IPS DF 4.7 (cell line): ENCODE results near the gene RUBCN.
"Not testable (repeated sequence)": the region's sequence is repeated elsewhere in the genome, so short reads cannot be mapped to it uniquely, and the experiment has no call there.

Source experiments
- DNase-seq: peaks from one replicate; pipeline ENCODE4 v3.0.0-alpha.2; 2013; ENCODE audit warnings: low spot score; ENCODE audit errors: extremely low read depth

The RUBCN gene

DNA sequence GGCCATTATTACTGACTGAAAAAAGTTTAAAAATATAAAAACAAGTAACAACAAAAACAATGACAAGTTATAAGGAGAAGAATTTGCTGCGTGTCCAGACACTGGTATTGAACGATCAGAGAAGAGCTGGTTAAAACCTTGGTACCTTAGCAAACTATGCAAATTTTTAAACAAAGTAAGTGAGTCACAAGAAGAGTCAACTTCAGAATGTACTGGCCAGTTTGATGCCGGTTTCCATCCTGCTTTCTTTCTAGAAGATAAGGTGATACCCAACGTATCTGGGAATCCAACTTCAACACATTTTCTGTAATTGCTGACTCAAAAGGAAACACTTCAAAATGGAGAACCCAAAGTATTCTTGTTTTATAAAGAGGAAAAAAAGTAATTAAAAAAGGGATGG lies 49.8 kb downstream of the RUBCN start:
- no peak for DNase-seq

DNA sequence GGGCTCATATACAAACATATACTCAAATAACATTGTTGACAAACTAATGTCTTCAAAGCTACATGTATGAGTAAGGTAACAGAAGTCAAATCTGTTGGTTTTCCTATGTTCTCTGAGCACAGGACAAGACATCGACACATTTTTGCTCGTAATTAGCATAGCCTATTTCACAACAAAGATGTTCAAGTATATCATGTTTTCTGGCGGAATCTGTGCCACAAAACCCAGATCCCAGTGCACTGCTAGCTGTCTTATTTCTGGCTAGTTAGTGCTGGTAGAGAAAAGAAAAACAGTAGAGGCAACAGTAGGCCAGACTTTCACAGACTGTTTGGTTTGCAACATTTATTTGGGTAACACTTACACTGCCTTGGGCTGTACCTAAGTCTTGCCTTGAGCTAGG lies 51.2 kb downstream of the RUBCN start:
- no peak for DNase-seq

DNA sequence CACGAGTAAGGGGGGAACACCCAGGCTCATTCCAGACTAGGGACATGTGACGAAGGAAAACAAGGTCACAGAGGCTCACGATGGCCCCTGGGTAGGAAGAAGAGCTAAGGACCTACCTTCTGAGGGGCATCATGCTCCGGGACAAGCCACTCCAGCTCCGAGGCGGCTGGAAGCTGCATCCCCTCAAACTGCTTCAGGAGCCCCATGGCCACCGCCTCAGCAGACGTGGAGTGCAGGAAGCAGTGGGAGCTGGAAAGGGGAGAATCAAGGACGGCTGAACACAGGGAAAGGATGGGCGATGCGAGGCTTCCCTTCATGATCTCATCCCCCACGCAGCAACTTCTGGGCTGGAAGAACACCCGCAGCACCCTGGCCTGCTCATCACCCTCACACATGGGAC lies 53.5 kb downstream of the RUBCN start:
- DNase-seq: no peak

DNA sequence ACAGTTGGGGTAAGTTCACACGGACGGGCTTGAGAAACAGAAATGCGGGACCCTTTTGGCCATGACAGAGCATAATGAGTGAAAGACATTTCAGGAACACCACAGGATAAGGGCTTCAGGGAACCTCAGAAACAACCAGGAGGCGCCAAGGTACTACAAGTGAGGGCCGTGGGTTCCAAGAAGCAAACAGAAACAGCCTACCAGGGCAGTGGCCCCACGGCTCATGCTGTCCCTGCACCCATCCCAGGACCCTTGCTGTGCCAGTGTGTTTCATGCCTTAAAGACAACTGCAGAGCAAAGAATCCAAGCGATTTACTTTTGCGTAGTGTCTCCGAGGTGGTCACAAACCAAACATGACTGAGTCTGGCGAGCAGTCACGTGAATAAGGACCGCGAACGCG lies 54.0 kb downstream of the RUBCN start:
- DNase-seq: no peak

DNA sequence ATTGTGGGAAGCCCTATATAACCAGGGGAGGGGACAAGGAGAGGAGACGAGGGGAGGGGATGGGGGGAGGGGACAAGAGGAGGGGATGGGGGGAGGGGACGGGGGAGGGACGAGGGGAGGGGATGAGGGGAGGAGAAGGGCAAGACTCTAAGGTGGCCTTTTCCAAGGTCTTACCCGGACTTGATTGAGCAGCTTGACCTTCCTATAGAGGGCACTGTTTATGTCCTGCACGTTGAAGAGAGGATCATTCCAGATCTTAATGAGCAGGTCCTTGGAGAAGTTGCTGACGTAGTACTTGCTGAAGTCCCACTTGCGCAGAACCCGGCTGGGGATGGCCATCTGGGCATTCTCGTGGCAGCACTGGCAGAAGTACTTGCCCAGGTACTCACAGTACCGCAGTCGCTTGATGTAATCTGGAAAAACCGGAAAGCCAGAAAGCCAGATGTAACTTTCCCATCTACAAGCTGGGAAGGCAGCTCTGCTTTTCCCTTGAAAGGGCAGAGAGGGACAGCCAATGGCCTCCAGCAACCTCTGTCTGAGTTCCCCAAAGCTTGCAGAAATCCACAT lies 55.7 kb downstream of the RUBCN start:
- no peak for DNase-seq

DNA sequence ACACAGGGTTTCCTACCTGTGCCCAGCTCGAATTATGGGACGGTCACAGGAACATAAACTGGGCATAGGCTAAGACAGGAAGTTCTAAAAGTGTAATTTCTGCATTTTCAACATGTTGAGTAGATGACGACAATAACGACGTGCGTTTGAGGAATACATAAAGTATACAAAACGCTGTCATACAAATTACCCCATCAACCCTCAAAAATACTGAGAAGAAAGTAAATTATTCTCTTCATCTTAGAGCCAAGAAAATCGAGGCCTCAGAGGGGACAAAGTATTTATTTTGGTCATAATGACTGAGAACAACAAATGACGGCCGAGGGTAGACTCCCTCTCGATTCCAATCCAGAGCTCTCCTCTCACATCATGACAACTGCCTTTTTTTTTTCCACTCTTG lies 60.8 kb downstream of the RUBCN start:
- DNase-seq: no peak

DNA sequence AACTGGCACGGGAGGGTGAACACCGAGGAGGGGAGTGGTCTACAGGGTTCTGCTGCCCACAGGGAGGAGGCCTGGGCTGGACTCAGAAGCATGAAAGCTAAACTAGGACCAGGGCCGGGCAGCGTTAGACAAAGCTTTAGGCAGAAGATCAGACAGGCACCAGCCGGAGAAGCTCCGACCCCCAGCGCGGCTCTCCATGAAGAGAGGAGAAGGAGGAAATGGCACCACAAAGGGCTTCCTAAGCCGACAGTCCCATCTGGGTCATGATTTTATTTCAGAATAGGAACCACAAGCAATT lies 61.2 kb downstream of the RUBCN start:
- DNase-seq: no peak

DNA sequence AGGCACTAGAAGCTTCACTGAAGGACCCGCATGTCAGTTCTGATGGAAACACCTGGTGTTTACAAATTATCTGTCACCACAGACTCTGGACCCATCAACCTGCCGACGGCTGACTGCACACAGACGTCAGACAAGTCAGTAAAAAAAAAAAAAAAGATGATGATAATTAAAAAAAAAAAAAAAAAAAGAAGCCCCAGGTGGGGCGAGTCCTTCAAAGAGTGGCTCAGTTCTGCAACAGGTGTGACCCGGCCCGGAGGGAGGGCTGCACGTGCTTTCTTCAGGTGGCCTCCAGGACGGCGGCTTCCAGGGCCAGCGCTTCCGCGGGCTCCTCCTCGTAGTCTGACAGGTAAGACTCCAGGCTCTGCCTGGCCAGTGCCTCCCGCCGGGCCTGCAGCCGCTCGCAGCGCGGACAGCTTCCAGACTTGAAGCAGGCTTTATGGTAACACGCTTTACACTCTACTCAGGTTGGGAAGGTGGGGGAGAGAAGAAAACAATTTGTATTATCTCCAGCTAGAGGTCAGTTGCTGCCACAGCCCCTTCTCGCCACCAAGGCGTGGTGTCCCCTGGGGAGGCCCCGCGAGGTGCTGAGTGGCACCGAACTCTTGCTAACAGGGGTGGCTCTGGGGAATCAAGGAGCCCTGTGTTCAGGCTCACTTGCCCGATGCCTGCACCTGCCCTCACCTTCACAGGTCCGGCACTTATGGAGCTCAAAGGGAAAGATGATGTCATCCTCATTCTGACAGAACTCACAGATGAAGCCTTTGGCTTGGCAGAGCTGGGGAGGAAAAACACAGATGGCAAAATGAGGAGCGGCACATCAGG lies 61.8 kb downstream of the RUBCN start:
- no peak for DNase-seq

DNA sequence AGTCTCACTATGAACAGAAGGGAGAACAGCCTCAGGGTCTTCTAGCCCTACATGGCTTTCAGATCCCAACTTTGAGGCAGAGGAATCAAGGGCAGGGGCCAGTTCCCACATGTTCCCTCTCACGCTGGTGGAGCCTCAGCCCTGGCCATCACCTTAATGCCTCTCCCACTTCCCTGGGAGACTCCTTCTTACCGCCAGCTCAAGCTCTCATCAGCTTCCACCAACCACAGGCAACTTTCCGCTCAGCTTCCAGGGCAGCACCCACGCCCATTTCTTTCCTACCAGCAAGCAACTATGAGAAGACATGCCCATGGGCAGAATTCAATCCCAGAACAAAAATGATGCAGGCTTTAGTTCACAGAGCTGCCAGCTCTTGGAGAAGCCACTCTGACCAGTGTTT lies 63.5 kb downstream of the RUBCN start:
- DNase-seq: no peak

DNA sequence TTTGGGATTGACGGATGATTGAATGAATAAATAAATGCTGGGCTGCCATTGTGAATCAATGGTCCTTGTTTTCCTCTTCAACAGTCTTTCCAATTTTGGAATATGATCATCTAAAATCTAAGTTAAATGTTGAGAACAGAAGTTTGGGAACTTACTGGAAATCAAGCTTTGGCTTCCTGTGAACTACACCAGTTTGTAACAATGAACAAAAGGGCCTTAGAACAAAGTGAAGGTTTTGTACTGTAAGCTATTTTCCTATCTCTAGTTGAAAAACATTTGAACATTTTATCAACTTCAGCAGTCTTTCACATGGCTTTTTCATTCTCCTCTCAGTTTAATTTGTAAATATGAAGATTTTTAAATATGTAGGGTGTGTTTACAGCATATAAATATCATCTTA lies 66.3 kb downstream of the RUBCN start:
- DNase-seq: no peak

DNA sequence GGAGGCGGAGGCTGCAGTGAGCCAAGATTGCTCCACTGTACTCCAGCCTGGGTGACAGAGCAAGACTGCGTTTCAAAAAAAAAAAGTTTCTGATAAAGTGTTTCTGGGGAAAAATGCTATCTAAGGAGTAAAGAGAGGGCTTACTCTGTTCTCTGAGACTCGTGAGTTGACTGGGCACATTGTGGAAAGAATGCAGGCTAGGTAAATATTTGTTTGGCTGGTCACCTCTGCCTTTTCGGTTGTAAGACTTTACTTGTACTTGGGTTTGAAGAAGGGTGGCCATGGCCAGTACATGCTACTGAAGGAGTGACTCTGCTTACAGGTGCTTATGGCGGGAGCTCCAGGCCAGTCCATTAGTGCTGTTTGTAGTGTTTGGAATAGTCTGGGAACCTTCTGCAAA lies 68.7 kb downstream of the RUBCN start:
- DNase-seq: no peak

DNA sequence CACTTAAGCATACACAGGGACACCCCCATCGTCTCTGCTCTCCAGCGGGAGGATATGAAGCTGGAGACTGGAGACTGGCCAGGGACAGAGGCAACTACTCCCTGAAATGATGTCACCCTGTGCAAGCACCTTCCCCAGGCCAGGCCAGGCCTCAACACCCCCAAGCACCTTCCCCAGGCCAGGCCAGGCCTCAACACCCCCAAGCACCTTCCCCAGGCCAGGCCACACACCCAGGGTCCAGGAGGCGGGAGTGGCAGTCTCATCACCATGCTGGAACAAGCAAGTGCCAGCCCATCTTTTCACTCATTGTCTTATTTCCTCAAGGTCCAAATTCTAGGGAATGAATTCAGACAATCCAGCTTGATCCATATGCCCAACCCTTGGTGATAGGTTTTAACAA lies 69.4 kb downstream of the RUBCN start:
- DNase-seq: not testable (repeated sequence)

DNA sequence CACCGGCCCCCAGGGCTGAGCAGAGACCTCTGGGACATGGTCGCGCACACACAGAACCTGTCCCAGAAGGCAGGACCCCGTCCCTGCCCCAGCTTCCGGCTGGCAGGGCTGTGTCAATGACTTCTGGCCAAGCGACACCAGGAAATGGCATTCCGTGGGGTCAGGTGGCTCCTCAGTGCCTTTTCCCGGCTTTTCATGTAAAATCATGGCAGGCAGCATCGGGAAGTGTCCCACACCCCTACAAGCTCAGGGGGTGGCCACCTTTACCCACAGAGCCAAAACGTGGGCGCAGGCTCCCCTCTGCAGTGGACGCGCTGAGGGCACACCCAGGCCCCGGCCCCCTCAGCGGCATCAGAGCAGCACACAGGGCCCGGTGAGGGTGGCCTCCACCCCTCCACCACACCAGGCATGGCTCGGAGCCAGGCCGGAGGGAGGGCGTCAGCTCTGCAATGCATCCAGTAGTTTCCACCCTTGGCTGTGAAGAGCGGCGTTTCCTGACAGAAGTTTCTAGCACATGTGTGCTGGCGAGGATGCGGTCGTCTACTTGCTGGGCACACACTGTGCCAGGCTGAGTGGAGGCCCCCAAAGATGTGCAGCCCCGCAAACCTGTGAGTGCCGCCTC lies 70.4 kb downstream of the RUBCN start:
- not testable (repeated sequence) for DNase-seq

DNA sequence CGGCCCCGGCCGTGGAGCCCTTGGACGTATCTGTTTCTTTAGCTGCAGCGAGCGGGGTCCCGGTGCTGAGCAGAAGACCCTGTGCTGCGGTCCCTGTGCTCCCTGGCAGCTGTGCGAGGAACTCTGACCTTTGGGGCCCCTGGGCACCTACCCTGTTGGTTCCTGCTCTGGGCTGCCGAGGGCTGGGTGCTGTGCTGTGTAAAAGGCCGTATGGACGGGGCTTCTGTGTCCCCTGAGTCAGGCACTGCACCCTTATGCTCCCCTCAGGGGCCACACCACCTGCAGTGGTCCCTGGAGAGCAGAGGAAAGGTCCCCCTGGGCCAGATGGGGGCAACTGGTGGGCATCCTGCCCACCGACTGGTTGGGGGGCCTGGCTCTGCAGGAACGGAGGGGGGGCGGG lies 71.2 kb downstream of the RUBCN start:
- not testable (repeated sequence) for DNase-seq

DNA sequence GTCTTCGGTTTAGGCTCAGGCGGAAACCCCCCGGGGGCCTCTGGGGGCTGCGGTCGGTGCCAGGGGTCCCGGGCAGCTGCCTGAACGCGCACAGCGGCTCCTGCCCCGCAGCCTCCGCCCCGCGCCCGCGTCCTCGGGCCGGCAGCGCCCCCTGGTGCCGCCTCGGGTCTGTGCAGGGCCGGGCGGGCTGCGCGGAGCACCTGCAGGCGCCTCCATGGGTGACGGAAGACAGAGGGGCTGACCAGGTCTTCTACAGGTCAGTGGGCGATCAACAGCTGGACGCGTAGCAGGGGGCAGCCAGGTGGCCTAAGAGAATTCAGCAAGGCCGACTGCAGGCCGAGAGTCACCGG lies 71.6 kb downstream of the RUBCN start:
- not testable (repeated sequence) for DNase-seq

DNA sequence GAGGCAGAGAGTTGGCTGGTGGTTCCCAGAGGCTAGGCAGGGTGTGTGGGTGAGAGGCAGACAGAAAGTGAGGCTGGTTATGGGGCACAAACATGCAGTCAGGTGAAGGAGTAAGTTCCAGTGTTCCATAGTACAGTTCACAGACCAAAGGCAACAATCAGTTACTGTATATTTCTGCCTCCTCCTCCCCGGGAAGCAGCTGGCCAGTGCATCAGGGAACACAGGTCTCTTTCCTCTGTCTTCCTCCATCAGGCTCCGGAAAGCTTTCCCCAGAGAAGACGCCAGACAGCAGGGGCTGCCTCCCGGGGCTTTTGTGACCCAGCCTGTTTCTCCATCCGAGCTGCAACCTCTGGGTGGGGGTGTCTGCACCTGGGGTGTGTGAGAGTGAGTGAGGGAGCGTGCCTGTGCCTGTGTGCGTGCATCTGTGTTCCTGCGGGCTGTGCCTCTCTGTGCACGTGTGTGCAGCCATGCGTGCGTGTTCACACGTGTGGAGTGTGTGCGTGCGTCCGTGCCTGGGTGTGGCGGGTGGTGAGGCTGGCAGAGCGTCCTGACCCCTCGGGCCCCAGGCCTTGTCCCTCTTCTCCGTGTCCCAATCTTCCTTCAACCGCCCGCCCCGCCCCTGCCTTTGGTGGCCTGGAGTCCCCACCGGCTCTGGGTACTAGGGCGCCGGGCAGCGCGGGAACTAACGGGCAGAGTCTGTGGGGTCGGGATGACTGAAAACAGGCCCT lies 72.1 kb downstream of the RUBCN start:
- DNase-seq: not testable (repeated sequence)

DNA sequence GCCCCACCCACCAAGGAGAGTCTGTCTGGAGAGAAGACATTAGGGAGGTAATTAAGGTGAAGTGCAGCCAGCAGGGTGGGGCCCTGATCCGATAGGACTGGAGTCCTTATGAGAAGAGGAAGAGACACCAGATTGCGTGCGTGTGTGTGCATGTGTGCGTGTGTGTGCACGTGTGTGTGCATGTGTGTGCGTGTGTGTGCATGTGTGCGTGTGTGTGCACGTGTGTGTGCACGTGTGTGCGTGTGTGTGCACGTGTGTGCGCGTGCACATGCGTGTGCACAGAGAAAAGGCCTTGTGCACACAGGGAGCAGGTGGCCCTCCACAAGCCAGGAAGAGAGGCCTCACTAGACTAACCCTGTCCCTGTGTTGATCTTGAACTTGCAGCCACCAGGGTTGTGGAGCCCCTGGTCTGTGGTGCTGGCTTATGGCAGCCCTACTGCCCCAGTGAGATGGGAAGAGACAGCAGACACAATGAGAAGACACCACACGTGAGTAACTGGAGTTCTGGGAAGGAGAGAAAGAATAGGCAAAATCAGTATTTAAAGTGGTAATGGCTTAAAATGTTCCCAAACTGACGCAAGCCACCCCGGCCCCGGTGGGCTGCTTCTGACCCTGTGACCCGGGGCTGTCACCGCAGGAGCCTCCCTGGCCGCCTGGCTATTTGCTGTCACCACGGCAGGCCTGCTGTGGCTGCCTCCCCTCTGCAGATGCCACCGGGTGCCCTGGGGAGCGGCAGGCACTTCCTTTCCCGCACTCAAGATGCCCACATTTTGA lies 73.2 kb downstream of the RUBCN start:
- DNase-seq: not testable (repeated sequence)

DNA sequence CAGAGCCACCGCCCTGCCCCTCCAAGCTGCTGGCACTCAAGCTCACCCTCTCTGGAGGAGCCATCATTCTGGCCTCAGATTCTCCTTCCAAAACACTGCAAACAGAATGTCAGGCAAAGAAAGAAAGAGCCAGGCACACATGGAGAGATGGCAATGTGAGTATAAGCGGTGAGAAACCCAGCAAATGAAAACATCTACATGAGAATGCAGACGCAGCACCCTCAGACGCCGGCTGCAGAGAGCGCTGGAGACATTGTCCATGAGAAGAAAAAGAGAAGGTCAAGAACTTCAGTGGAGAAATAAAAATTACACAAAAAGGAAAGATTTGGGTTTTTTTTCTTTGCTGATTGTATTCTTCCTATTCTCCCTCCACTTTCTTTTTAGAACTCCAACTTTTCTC lies 74.4 kb downstream of the RUBCN start:
- not testable (repeated sequence) for DNase-seq

DNA sequence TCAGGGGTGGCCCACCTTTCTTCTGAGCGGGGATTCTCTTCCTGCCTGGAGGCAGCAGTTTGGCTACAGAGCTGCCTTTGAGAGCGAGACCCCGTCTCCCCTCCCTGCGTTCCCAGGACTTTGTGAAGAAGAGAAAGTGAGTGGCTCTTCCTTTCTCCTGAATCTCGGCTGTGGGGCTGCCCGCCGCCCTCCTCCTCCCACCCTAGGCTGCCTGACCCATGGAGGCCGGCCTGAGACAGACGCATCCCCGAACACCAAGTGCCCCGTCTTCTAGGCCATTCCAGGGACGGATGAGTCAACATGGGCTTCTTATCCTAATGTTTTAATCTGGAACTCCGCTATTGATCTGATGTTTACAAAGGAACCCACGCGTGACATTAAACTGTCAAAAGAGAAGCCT lies 74.8 kb downstream of the RUBCN start:
- not testable (repeated sequence) for DNase-seq

DNA sequence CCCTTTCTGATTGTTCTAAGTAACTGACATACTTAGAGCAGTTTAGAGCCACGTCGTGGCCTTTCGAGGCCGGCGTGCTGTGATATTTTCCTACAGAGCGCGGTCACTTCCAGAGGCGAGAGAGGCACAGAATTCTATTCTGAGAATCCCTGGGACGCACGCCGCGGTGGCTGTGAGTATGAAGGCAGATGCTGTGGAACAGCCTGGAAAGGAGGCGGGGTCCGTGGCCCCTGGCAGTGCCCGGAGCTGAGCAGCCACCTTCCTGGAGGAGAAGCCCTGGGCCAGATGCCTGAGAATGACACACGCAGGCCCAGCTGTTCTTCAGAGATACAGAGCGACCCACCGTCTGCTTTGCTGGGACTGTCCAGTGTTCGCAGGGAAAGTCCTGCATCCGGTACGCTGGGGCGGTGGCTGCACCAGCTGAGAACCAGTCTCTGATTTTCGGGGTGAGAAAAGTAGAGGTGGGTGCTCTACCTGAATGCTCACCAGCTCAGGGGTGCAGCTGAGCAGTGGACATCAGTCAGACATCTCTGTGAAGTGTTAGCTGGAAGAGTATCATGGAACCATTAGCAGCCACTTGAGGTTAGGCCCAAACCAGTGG lies 75.4 kb downstream of the RUBCN start:
- not testable (repeated sequence) for DNase-seq

DNA sequence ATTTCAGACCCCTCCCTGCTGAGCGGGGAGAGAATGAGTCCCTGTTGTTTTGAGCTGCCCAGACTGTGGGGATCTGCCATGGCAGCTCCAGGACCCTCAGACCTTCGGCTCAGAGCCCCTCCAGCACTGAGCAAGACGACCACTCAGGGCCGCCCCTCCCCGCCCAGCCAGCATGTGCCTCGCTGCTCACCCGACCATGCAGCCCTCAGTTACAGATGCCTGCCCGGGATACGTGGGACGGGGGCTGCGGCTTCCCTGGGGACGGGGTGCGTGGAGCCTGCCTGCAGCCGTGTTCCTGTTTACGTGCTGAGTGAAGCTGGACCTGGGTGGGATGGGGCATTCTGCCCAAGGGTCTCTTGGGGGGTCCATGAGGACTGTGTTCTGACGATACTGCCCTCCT lies 77.0 kb downstream of the RUBCN start:
- not testable (repeated sequence) for DNase-seq
